Stimulated activated CD4-positive, alpha-beta T cell treated with anti-CD3 and anti-CD28 coated beads, Interleukin-12 subunit alpha, Interleukin-12 subunit beta, amount 100 ng/mL, for 4 hours (primary cell): ENCODE data around the gene FAIM2.
"Not testable (repeated sequence)": the region's sequence is repeated elsewhere in the genome, so short reads cannot be mapped to it uniquely, and the experiment has no call there.

Source experiments
- DNase-seq: peaks from one replicate; pipeline ENCODE4 v3.0.0-alpha.2; 2020

Gene FAIM2

DNA sequence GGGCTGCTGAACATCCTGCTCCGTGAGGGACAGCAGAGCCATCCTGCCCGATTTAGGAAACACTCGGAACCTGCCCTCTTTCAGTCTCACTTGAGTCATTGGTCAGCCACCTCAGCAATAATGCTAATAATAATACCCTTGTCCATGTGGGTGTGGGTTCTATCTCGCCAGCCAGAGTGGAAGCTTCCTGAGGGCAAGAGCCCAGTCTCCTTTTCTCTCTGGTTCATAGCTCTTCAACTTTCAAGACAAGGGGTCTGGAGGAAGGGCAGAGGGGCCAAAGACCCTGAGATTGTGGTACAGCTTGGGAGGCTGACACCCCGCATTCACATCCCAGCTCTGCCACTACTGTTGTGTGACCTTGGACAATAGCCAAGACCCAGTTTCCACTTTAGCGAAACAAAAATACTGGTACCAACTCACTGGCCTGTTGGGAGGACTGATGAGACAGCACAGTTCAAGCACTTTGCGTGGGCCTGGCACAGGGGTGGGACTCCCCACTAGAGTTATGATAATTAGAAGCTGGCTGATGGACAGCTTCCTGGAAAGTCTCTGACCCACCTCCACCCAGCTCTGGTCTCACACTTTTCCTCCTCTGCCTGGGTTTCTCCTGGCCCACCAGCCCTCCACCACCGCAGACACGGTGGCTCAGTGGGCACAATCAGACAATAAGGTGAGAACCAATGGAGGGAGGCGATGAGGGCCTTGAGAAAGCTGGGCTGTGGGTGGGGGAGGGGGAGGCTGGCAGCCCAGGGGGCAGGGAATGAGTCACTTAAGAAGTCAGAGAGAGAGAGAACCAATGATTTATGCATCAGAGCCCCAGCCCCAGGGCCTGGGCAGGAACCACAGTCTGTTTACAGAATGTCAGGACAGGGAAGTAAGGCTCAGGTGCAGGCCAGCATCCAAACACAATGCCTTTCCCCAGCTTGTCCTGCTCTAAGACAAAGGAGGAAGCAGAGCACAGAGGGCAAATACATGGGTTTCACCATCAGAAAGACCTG lies 9.6 kb downstream of the FAIM2 start:
- DNase-seq = no peak

DNA sequence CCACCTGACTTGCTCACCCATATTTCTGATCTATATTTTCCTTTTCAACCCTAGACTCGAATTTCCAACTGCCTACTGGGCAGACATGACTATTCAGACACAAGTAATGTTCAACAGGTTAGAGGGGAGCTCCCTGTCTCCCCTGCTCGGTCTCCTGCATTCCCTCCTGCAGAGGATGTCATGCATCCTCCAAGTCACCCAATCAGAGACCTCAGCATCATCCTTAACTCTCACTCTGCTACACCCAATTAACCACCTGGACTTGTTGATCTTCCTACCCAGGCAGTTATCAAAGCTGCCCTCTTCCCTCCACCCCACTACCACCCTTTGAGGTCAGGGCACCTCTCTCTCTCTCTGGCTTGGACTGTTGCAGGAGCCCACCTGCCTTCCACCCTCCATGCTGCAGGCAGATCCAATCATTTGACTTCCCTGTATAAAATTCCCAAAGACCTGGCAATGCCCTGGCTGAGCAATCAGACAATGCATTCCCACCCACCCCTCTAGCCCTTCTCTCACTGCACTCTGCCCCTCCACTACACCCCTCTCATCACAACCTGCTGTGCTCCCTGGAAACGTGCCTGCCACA lies 10.9 kb downstream of the FAIM2 start:
- DNase-seq = no peak

DNA sequence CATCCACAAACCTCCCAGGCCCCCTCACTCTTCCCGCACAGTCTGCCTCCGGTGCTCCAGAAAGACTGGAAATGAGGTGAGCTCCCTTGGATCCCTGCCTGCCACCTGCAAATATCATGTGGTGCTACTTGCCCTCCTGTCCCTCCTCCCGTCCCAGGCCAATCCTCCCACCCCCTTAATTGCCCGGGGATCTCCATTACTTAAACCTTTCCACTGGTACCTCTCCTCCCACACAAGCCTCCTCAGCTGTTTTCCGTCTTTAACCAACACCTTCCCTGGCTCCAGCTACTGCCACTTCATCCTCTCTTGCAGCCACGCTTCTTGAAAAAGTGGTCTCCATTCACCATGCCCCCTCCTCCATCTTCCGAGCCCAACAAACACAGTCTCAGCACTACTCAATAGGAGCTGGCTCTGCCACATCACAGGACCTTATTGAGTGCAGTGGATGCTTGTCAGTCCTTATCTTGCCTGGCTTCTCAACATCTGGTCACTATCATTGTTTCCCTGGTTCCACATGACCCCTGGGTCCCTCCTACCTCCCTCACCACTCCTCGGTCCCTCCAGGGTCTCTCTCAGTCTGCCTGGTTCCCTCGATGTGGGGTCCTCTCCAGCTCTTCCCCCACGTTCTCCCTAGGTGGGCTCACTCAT lies 11.5 kb downstream of the FAIM2 start:
- DNase-seq = no peak

GRCh38 chr12:49891476-49891875 lies 12.2 kb downstream of the FAIM2 start:
- no peak for DNase-seq

DNA sequence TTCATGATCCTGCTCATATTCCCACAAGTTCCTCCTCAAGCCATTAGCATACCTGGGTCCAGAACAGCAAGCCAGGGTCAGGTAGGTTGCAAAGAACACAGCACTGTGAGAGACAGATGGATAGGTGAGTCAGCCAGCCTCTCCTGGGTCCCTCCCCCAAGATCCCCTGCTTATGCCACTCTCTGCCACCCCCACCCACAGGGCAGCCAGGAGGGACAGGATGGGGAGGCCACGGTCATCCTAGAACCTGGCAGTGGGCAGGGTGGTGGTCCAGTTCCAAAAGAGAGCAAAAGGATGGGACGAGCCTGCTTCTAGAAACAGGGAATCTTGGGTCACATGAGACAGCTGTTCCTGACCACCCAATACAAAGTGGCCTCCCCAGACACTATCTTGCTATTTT lies 12.7 kb downstream of the FAIM2 start:
- DNase-seq = no peak

DNA sequence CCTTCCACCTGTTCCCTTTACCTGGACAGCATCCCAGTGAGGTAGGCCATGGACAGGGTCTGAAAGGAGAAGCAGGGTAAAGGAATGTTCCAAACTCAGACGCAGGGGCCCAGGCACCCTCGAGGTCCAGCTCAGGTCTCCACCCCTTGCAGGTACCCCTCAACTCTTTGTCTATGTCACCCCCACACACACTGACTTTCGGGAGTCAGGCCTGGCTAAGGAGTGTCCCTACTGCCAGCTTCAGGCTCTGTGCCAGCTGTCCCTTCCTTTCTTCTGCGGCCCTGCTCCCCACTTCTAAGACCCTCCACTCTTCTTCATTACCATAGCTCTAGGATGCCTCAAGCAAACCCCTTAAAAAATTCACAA lies 13.6 kb downstream of the FAIM2 start:
- DNase-seq = no peak

- DNase-seq = no peak
These were observed 14.2 kb downstream of the FAIM2 start for GRCh38 chr12:49889361-49890095.

- DNase-seq = no peak
These were observed 15.1 kb downstream of the FAIM2 start for GRCh38 chr12:49888461-49889151.

DNA sequence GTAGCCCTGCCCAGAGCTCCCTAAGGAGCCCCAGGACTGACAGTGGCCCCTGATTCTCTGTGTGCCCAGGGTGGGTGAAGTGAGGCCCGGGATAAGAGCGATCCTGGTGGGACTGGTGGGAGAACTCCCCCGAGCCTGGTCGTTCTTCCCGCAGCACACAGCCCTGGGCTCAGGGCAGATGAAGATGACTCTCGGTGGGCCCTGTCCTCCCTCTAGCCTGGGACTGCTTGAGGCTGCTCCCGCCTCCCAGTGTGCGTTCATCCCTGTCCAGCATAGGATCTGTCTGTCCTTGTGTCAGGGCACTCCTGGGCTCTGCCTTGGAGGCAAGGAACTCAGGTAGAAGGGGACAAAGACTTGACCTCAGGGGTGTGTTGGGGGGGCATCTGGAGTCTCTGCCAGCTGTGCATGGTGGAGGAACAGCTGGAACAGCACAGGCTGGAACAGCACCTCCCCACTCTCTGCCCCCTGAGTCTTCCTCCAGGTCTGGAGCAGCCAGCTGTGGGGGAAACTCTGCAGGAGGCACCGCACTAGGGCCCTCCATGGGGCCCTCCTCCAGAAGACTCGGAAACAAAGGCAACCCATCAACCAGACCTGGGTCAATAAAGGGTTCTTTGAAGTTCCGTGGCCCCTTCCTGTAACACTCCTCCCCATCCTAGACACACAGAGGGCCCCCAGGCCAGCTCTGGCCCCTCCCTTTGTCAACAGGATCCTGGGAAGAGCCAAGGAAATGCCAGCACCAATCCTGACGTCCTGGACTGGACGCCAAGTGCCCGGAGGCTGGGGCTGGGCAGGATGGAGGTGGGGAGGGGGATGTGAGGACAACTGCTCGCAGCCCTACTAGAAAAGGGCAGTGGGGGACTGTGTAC lies 15.9 kb downstream of the FAIM2 start:
- no peak for DNase-seq

- DNase-seq = no peak
These were observed 16.6 kb downstream of the FAIM2 start for GRCh38 chr12:49887091-49887490.

DNA sequence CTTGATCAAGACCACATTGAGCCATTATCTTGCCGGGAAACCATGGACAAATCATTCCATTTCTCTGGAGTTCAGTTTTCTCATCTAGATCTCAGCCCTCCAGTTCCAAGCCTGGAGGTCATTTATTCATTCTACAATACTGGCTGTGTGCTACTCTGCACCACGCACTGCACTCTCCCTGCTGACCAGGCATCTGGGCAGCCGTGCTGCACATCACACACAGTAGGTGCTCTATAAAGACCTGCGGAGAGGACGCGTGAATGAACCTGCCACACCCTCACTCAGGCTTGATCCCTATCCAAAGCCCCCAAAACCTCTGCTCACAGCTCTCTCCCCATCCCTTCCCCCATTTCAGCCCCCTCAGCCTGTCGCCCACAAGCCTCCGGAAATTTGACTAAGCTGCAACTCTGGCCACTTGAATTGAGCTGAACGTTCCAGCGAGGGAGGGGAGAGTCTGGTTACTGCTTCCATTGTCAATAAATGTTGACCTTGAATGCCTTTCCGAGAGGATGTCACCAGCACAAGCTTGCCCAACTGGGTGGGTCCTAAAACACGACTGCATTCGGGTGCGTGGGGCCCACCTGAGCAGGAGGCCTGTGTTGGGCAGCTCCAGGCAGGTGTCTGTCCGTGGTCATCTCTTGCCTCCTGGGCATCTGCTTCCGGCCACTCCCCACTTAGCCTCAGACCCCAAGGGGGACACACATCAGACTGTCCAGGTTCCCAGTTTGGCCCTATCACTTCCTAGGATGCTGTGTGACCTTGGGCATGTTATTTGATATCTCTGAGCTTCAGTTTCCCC lies 17.8 kb downstream of the FAIM2 start:
- DNase-seq = no peak

DNA sequence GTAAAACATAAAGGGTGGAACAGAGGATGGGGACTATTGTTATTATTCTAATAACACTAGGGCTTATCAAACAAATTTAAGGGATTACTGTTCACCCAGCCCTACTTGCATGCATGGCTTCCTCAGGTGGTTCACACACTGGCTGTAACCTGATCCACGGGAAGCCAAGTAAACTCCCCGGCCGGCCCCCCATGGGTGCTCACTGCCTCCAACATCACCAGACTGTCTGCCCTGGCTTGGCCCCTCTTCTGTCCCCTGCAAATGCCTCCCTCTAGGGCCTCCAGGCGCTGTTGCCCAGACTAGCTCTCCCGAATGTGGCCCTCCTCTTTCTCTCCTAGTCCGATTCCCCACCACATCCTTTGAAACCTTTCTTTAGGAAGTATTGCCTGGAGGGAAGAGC lies 18.6 kb downstream of the FAIM2 start:
- DNase-seq = no peak

DNA sequence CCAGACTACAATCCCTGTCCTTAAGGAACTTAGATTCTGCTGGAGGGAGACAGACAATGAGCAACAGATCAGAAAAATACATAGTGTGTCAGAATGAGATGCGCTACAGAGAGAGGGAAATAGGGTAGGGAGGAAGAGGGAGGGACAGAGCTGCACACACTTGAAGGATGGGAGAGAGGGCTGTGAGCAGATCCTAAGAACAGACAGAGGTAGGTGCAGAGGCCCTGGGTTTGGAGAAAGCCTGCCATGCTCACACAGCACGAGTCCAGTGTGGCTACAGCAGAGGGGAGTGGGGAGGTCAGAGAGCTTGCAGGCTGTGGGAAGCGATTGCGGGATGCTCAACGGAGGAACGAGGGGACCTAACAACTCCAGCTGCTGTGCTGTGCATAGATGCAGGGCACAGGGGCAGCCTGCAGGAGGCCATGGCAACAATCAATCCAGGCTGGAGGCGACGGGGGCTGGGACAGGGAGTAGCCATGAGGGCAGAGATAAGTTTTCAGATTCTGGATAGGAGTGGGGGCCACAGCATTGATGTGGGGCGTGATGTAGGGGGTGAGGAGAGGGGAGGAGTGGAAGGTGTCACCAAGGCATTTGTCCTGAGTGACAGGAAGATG lies 20.7 kb downstream of the FAIM2 start:
- DNase-seq = no peak

GRCh38 chr12:49882248-49882850 lies 21.4 kb downstream of the FAIM2 start:
- DNase-seq = no peak

DNA sequence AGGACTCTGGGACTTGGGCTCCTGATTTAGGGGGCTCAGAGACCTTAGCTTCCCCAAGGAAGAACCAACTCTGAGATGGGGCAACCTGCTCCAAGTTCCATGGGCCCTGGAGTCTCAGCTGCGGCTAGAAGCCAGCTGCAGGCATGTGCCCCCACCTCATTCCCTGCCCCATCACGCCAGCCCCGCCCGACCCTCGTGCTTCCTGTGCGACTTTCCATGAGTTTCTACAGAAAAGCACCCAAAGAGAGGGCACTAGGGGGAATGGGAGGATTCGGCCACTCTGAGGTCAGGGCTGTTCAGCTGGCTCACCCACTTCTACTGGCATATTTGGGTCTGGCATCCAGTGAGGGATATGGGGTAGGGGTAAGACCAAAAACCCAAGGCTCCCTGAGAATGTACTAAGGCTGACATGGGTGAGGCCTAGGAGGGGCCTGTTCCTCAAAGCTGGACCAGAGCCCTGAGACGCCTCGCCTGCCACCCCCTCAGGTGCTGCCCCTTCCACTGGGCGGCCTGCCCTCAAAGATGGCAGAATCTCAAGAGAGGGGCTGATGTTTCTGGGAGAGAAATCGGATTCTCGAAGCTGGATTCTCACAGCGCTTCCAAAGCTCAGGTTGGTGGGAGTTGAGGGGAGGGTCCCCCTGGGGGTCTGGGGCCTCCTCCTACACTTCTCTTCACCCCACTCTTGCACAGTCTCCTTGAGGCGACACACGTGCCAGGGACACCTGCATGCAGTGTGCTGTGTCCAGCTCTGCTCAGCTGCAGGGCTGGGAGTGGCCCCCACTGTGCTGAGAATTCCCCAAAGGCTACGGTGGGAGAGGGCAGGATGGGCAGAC lies 22.1 kb downstream of the FAIM2 start:
- DNase-seq = no peak

DNA sequence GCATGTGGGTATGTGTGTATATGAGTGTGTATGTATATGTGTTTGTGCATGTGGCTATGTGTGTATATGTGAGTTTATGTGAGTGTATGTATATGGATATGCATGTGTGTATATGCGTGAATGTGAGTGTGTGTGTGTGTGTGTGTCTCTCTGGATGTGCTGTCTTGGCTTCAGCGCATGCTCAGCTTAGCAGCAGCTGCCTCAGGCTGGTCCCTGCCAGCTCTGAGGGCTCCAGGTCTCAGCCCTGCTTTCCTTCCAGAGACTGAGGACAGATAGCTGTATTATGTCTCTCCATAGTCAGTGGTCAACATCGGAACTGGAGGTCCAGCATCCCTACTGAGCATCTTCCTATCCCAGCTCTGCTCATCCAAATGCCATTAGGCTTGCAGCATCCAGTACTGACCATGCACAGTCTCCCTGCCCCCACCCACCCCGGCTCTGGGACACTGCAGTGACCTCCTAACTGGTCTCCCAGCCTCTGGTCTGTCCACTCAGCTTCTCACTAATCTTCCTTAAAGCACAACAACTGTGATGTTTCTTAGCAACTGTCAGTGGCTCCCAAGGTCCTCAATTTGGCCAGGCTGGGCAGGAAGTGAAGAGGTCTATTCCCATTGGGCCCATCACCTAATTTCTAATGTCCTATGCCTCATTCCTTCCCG lies 22.8 kb downstream of the FAIM2 start:
- no peak for DNase-seq

DNA sequence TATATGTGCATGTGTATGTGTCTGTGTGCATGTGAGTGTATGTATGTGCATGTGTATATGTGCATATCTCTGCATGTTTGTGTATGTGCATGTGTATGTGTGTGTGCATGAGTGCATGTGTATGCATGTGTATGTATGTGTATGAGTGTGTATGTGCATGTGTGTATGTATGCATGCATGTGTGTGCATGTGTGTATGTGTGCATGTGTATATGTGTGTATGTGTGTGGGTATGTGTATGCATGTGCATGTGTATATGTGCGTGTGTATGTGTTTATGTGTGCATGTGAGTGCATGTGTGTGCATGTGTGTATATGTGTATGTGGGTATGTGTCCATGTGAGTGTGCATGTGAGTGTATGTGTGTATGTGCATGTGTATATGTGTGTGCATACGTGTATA lies 24.6 kb downstream of the FAIM2 start:
- DNase-seq = not testable (repeated sequence)

GRCh38 chr12:49878021-49878420 lies 25.7 kb downstream of the FAIM2 start:
- DNase-seq = no peak
